Fibroblast of lung (primary cell): Measurements from ENCODE around the gene CORO7. TPM values are rescaled to one million over a fixed set of nuclear protein-coding genes. Genes with fewer than 3 reads are reported as not detected.
A peak's percentile ranks its signal among the peaks of the same experiment; 100 is the strongest.

Experiments used
- DNase-seq, 2 donors: peaks; one replicate each; pipeline versions ENCODE4 v3.0.0 to v3.0.0-alpha.2; 2010; ENCODE audit warnings: low read depth in 2 of 2
- H2AFZ ChIP-seq: 2 replicates; pipeline ENCODE4 v1.5.1; 2012; ENCODE audit warnings: low read length, control low read depth, inconsistent platforms
- H3K27ac ChIP-seq: 2 replicates; pipeline ENCODE4 v1.5.1; 2011; ENCODE audit warnings: low read length, control low read depth; ENCODE audit not compliant: insufficient read depth
- H3K27me3 ChIP-seq: 2 replicates; pipeline ENCODE4 v1.5.1; 2011; ENCODE audit warnings: mild to moderate bottlenecking, low read length; ENCODE audit not compliant: control insufficient read depth, insufficient read depth
- H3K36me3 ChIP-seq: 2 replicates; pipeline ENCODE4 v1.5.1; 2011; ENCODE audit warnings: low read length; ENCODE audit not compliant: control insufficient read depth, insufficient read depth
- H3K4me1 ChIP-seq: 2 replicates; pipeline ENCODE4 v1.5.1; 2011; ENCODE audit warnings: low read length; ENCODE audit not compliant: control insufficient read depth, insufficient read depth; ENCODE audit errors: extremely low read depth
- H3K4me2 ChIP-seq: 2 replicates; pipeline ENCODE4 v1.5.1; 2011; ENCODE audit warnings: low read length, control low read depth; ENCODE audit not compliant: insufficient read depth; ENCODE audit errors: extremely low read depth
- H3K4me3 ChIP-seq, 4 experiments: fragments of 200-600 bp in 1 of 4; sonication (generic) in 1 of 4; replicated peaks in 1 of 4; 2 replicates each; pipeline ENCODE4 v1.5.1; 2011 to 2016; ENCODE audit warnings: low read length in 4 of 4, low read depth in 3 of 4, mild to moderate bottlenecking in 3 of 4, control low read depth in 2 of 4, inconsistent platforms in 1 of 4, mixed read lengths in 1 of 4; ENCODE audit not compliant: insufficient read depth in 1 of 4; ENCODE audit errors: control extremely low read depth in 1 of 4
- H3K79me2 ChIP-seq: 2 replicates; pipeline ENCODE4 v1.5.1; 2012; ENCODE audit warnings: mild to moderate bottlenecking, low read length, inconsistent platforms; ENCODE audit not compliant: control insufficient read depth, insufficient read depth
- H3K9ac ChIP-seq: 2 replicates; pipeline ENCODE4 v1.5.1; 2011; ENCODE audit warnings: mild to moderate bottlenecking, low read length, control low read depth; ENCODE audit not compliant: insufficient read depth
- H3K9me3 ChIP-seq: 2 replicates; pipeline ENCODE4 v1.5.1; 2012; ENCODE audit warnings: low read depth, low read length; ENCODE audit not compliant: control insufficient read depth, insufficient read depth
- H4K20me1 ChIP-seq: 2 replicates; pipeline ENCODE4 v1.5.1; 2011; ENCODE audit warnings: low read length; ENCODE audit not compliant: control insufficient read depth, insufficient read depth; ENCODE audit errors: extremely low read depth
- EZH2 ChIP-seq: IDR thresholded peaks from 2 replicates; pipeline ENCODE4 v1.5.1; 2012; ENCODE audit warnings: low read length, control low read depth, mild to moderate bottlenecking; ENCODE audit errors: missing control alignments
- polyA plus RNA-seq, 2 donors: library from polyadenylated mRNA; depleted of rRNA in 1 of 2; stranded (reverse) in 1 of 2; unstranded in 1 of 2; fragments of >200 nt; gene quantifications; 2 replicates each; pipeline ENCODE4 v1.2.1, GENCODE V29; 2011 to 2012; ENCODE audit warnings: missing spikeins in 1 of 2
- total RNA-seq: library from RNA; depleted of rRNA; stranded (reverse); fragments of >200 nt; gene quantifications from 2 replicates; pipeline ENCODE4 v1.2.1, GENCODE V29; 2014
- TF ChIP-seq, protein P1 (sequence below), 2 donors: IDR thresholded peaks in 1 of 2; conservative IDR thresholded peaks in 1 of 2; 1 replicate in 1 of 2; 2 replicates in 1 of 2; pipeline ENCODE4 v1.5.1; 2011 to 2012; ENCODE audit warnings: low read length in 2 of 2, control low read depth in 1 of 2, inconsistent platforms in 1 of 2, low read depth in 1 of 2, mild to moderate bottlenecking in 1 of 2

The CORO7 gene
- total and polyA plus RNA-seq, 2 donors (not counting 1 experiment from before 2014, with no cell fraction given), result 6.1 to 11.1 TPM

GRCh38 chr16:4402439-4403132 is 13.8 kb downstream of the CORO7 start:
- H3K4me1 ChIP-seq, result peaks cover under 1% of the 10 kb centered on the region
- H3K4me2 ChIP-seq, result peak overlapping the region; percentile 11
- H3K4me3 ChIP-seq, result no peak overlapping the region
- no peaks in the 10 kb centered on the region for H4K20me1 ChIP-seq
- TF ChIP-seq EZH2, result no peak
- TF ChIP-seq, protein P1, sequence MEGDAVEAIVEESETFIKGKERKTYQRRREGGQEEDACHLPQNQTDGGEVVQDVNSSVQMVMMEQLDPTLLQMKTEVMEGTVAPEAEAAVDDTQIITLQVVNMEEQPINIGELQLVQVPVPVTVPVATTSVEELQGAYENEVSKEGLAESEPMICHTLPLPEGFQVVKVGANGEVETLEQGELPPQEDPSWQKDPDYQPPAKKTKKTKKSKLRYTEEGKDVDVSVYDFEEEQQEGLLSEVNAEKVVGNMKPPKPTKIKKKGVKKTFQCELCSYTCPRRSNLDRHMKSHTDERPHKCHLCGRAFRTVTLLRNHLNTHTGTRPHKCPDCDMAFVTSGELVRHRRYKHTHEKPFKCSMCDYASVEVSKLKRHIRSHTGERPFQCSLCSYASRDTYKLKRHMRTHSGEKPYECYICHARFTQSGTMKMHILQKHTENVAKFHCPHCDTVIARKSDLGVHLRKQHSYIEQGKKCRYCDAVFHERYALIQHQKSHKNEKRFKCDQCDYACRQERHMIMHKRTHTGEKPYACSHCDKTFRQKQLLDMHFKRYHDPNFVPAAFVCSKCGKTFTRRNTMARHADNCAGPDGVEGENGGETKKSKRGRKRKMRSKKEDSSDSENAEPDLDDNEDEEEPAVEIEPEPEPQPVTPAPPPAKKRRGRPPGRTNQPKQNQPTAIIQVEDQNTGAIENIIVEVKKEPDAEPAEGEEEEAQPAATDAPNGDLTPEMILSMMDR (conservative IDR thresholded peaks at IDR 0.05 in 1 of 2, IDR thresholded peaks at IDR 0.05 in 1 of 2; ENCODE audit: low read depth in 1 of 2, low read length in 2 of 2), result peak; percentile 63 to 77
- peak; percentile 55 to 72 for DNase-seq
- peaks cover 14% of the 10 kb centered on the region for H3K36me3 ChIP-seq
- H2AFZ ChIP-seq, result no peak overlapping the region
- no peaks in the 10 kb centered on the region for H3K9me3 ChIP-seq
- no peaks in the 10 kb centered on the region for H3K27me3 ChIP-seq
- H3K27ac ChIP-seq, result no peak overlapping the region
- no peak overlapping the region for H3K9ac ChIP-seq
- H3K79me2 ChIP-seq, result no peaks in the 10 kb centered on the region

- no peaks in the 10 kb centered on the region for H3K79me2 ChIP-seq
- no peaks in the 10 kb centered on the region for H3K4me1 ChIP-seq
- no peak for DNase-seq
- no peak overlapping the region for H3K9ac ChIP-seq
- H3K9me3 ChIP-seq, result no peaks in the 10 kb centered on the region
- TF ChIP-seq EZH2, result no peak
- TF ChIP-seq, protein P1 (conservative IDR thresholded peaks at IDR 0.05 in 1 of 2, IDR thresholded peaks at IDR 0.05 in 1 of 2; ENCODE audit: low read depth in 1 of 2, low read length in 2 of 2), result no peak
- no peaks in the 10 kb centered on the region for H4K20me1 ChIP-seq
- no peak overlapping the region for H3K4me3 ChIP-seq
- H3K27ac ChIP-seq, result no peak overlapping the region
- H2AFZ ChIP-seq, result no peak overlapping the region
- peaks cover 10% of the 10 kb centered on the region for H3K36me3 ChIP-seq
- H3K4me2 ChIP-seq, result no peak overlapping the region
- no peaks in the 10 kb centered on the region for H3K27me3 ChIP-seq
These were observed 14.9 kb downstream of the CORO7 start for GRCh38 chr16:4401510-4401909.

DNA sequence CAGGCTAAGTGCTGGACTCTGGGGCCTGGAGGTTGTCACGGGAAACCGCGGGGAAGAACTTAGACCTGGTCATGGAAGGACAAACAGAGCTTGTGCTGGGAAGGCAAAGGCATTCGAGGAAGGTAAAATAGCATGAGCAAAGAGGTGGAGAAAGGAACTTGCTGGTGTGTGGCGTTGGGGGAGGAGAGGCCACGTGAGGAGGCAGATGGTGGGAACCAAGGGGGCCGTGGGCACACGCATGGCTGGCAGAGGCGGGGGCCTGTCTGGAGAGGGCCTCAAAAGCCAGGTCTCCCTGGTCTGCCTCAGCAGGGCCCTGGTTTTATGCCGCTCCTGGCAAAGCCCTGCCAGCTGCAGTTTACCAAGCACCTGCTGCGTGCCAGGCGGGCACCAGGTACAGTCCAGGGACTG is 15.3 kb downstream of the CORO7 start:
- Histone ChIP-seq H3K9me3 (no peaks in the 10 kb centered on the region), H3K27ac (no peak overlapping the region), H3K4me1 (no peaks in the 10 kb centered on the region), H3K9ac (no peak overlapping the region), H3K79me2 (no peaks in the 10 kb centered on the region), H3K4me3 (no peak overlapping the region), H3K4me2 (no peak overlapping the region), H3K27me3 (no peaks in the 10 kb centered on the region), H4K20me1 (no peaks in the 10 kb centered on the region), H3K36me3 (peaks cover 10% of the 10 kb centered on the region), H2AFZ (no peak overlapping the region)
- TF ChIP-seq, protein P1 (conservative IDR thresholded peaks at IDR 0.05 in 1 of 2, IDR thresholded peaks at IDR 0.05 in 1 of 2; ENCODE audit: low read depth in 1 of 2, low read length in 2 of 2), result no peak
- TF ChIP-seq EZH2, result no peak
- no peak for DNase-seq
